ENCODE results near the gene MRPL17.
"Not testable (repeated sequence)": the region's sequence is repeated elsewhere in the genome, so short reads cannot be mapped to it uniquely, and the experiment has no call there.

- not testable (repeated sequence) for TF ChIP-seq CTCF (conservative IDR thresholded peaks at IDR 0.05; ENCODE audit: low read depth, low read length); EZH2phosphoT487 (IDR thresholded peaks at IDR 0.05; ENCODE audit: borderline replicate concordance, low read length); EZH2 (IDR thresholded peaks at IDR 0.05; ENCODE audit: low read length, unreplicated experiment)
Measured at GRCh38 chr11:6690431-6691132, 7.4 kb upstream of the MRPL17 start.
